ENCODE measurements around the gene MSH5. TPM values are rescaled to one million over a fixed set of nuclear protein-coding genes. Genes with fewer than 3 reads are reported as not detected.

Gene MSH5
- total RNA-seq, 1 donor from 2014 or later, result 50.9 TPM

DNA sequence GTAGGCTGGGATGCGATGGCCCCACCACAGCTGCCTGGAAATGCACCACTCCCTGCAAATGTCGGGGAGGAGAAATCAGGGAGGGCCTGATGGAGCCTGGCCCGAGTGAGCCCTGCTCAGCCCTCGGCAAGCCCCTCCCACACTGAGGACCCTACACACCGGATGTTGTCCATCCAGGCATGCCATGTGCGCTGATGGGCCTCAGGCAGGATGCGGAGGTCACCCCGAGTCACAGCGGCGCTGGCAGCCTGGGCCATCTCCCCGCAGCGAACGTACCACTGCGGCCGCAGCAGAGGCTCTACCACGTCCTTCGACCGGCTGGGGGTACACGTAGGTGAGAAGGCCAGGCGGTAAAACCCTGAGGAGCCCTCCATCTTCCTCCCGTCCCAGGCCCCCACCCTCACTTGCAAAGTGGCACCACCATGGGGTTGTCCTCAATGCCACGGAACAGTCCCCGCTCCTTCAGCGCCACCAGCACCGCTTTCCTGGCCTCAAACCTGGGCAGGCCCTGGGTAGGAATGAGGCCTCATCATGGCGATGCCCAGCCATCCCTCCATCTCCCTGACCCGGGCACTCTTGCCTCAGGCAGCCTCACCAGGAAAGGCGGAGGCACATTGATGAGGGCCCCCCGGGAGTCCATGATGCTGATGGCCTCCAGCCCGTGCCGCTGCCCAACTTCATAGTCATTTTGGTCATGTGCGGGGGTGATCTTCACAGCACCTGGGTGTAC, 42.5 kb downstream of the MSH5 start:
- H3K9ac ChIP-seq, result no peak overlapping the region
- Mint-ChIP-seq H3K9me3 (no peaks in the 10 kb centered on the region), H3K4me1 (no peaks in the 10 kb centered on the region), H3K4me3 (no peak overlapping the region), H3K27me3 (ENCODE audit: insufficient read depth, low read depth) (peaks cover 2% of the 10 kb centered on the region), H3K27ac (no peak overlapping the region), H3K36me3 (peaks cover 18% of the 10 kb centered on the region)
- TF ChIP-seq, protein P1, sequence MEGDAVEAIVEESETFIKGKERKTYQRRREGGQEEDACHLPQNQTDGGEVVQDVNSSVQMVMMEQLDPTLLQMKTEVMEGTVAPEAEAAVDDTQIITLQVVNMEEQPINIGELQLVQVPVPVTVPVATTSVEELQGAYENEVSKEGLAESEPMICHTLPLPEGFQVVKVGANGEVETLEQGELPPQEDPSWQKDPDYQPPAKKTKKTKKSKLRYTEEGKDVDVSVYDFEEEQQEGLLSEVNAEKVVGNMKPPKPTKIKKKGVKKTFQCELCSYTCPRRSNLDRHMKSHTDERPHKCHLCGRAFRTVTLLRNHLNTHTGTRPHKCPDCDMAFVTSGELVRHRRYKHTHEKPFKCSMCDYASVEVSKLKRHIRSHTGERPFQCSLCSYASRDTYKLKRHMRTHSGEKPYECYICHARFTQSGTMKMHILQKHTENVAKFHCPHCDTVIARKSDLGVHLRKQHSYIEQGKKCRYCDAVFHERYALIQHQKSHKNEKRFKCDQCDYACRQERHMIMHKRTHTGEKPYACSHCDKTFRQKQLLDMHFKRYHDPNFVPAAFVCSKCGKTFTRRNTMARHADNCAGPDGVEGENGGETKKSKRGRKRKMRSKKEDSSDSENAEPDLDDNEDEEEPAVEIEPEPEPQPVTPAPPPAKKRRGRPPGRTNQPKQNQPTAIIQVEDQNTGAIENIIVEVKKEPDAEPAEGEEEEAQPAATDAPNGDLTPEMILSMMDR (IDR thresholded peaks at IDR 0.05), result no peak
- TF ChIP-seq EZH2 (IDR thresholded peaks at IDR 0.05) (no peak), EZH2phosphoT487 (IDR thresholded peaks at IDR 0.05) (no peak)
- H3K79me2 ChIP-seq (ENCODE audit: low read depth), result no peaks in the 10 kb centered on the region
- no peak overlapping the region for H2AFZ ChIP-seq (replicated peaks)
- no peaks in the 10 kb centered on the region for H3K9me3 ChIP-seq (ENCODE audit: low read depth)
- no peak overlapping the region for H3K4me2 ChIP-seq
- H4K20me1 ChIP-seq (ENCODE audit: low read depth), result no peaks in the 10 kb centered on the region
- H3F3A ChIP-seq (ENCODE audit: low read depth), result no peaks in the 10 kb centered on the region
- no peaks in the 10 kb centered on the region for H3K36me3 ChIP-seq
- DNase-seq (ENCODE audit: low spot score), result no peak
- no peak overlapping the region for H3K27ac ChIP-seq
- H3K4me3 ChIP-seq, result no peak overlapping the region
- no peaks in the 10 kb centered on the region for H3K4me1 ChIP-seq
- no peaks in the 10 kb centered on the region for H3K27me3 ChIP-seq

DNA sequence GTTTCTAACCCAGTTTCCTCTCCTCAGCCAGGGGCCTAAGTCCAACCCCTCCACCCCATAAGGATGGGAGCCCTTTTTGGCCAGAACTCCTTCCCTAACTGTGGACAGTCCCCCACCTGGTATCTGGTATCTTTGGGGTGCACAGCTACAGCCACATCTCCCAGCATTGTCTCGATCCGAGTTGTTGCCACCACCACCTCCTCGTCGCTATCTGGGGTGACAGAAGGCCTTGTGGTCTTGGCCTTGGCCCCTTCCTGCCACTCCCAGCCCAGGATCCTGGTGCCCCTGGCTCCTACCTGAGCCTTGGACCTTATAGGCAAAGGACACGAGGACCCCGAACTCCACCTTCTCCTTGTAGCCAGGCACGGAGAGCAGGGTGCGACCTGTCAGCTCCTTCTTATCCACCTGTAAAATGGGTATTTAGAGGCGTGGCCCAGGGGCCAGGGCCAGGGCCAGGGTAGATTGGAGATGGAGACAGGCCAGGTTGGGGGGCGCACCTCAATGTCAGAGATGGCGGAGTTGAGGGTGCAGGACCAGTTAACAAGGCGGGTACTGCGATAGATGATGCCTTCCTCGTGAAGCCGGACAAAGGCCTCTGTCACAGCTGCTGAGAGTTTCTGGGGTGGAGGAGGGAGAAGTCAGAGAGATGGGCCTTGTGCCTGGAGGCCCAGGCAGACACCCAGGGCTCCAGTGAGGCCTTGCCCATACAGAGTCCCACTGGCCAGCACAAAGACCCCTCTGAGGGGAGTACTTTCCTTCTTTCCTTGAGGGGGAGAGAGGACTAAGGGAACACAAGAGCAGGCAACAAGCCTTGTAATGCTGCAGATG, 44.5 kb downstream of the MSH5 start:
- TF ChIP-seq EZH2phosphoT487 (IDR thresholded peaks at IDR 0.05) (no peak), EZH2 (IDR thresholded peaks at IDR 0.05) (no peak)
- TF ChIP-seq, protein P1 (IDR thresholded peaks at IDR 0.05), result no peak
- Mint-ChIP-seq H3K4me1 (no peaks in the 10 kb centered on the region), H3K4me3 (no peak overlapping the region), H3K36me3 (peaks cover 20% of the 10 kb centered on the region), H3K27ac (no peak overlapping the region), H3K27me3 (ENCODE audit: insufficient read depth, low read depth) (peaks cover 2% of the 10 kb centered on the region), H3K9me3 (no peaks in the 10 kb centered on the region)
- no peak overlapping the region for H3K27ac ChIP-seq
- no peaks in the 10 kb centered on the region for H3K4me1 ChIP-seq
- H3F3A ChIP-seq (ENCODE audit: low read depth), result peaks cover 4% of the 10 kb centered on the region
- no peak overlapping the region for H3K4me3 ChIP-seq
- H4K20me1 ChIP-seq (ENCODE audit: low read depth), result no peaks in the 10 kb centered on the region
- H2AFZ ChIP-seq (replicated peaks), result no peak overlapping the region
- H3K9me3 ChIP-seq (ENCODE audit: low read depth), result no peaks in the 10 kb centered on the region
- H3K36me3 ChIP-seq, result no peaks in the 10 kb centered on the region
- no peaks in the 10 kb centered on the region for H3K79me2 ChIP-seq (ENCODE audit: low read depth)
- no peaks in the 10 kb centered on the region for H3K27me3 ChIP-seq
- no peak overlapping the region for H3K4me2 ChIP-seq
- no peak for DNase-seq (ENCODE audit: low spot score)
- H3K9ac ChIP-seq, result no peak overlapping the region

DNA sequence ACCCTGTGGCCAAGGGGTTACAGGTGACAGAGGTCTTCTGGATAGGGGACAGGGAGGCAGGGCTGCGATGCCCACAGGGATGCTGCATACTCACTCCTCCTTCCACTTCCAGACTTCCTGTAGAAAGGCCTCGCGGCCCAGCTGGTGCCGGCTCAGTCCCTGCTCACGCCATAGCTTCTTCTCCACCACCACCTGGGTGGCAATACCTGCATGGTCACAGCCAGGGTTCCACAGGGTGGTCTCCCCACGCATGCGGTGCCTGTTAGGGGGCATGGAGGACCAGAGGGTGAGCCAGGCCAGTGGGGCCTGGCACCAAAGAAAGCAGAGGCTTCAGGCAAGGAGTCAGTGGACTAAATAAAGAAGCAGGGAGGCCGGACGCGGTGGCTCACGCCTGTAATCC, 45.7 kb downstream of the MSH5 start:
- Mint-ChIP-seq H3K9me3 (no peaks in the 10 kb centered on the region), H3K27ac (no peak overlapping the region), H3K4me3 (no peak overlapping the region), H3K36me3 (peaks cover 18% of the 10 kb centered on the region), H3K4me1 (no peaks in the 10 kb centered on the region), H3K27me3 (ENCODE audit: insufficient read depth, low read depth) (peaks cover 2% of the 10 kb centered on the region)
- no peaks in the 10 kb centered on the region for H4K20me1 ChIP-seq (ENCODE audit: low read depth)
- no peak for TF ChIP-seq EZH2 (IDR thresholded peaks at IDR 0.05)
- TF ChIP-seq EZH2phosphoT487 (IDR thresholded peaks at IDR 0.05), result no peak
- TF ChIP-seq, protein P1 (IDR thresholded peaks at IDR 0.05), result no peak
- H3K4me1 ChIP-seq, result no peaks in the 10 kb centered on the region
- H3K27ac ChIP-seq, result no peak overlapping the region
- H3K36me3 ChIP-seq, result peaks cover 4% of the 10 kb centered on the region
- H2AFZ ChIP-seq (replicated peaks), result no peak overlapping the region
- H3K4me2 ChIP-seq, result no peak overlapping the region
- no peaks in the 10 kb centered on the region for H3K27me3 ChIP-seq
- peaks cover 6% of the 10 kb centered on the region for H3F3A ChIP-seq (ENCODE audit: low read depth)
- H3K9me3 ChIP-seq (ENCODE audit: low read depth), result no peaks in the 10 kb centered on the region
- H3K9ac ChIP-seq, result no peak overlapping the region
- no peak overlapping the region for H3K4me3 ChIP-seq
- DNase-seq (ENCODE audit: low spot score), result no peak
- H3K79me2 ChIP-seq (ENCODE audit: low read depth), result no peaks in the 10 kb centered on the region

Measured in neural progenitor cell (in vitro differentiated cells).